ENCODE results near the gene SENP8. TPM values are rescaled to one million over a fixed set of nuclear protein-coding genes. Genes with fewer than 3 reads are reported as not detected.

The SENP8 gene
- total RNA-seq, 1 donor from 2014 or later: 6.1 TPM

DNA sequence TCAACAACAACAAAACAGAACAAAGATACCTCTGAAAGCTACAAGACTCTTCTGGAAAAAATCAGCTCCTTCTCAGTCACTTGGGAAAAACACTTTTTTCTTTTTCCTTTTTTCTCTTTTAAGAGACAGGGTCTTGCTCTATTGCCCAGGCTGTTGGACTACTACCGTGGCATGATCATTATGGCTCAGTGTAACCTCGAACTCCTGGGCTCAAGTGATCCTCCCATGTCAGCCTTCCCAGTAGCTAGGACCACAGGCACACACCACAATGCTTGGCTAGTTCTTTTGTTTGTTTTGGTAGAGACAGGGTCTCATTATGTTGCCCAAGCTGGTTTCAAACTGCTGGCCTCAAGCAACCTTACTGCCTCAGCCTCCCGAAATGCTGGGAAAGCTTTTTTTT lies 13.1 kb upstream of the SENP8 start:
- H3K27me3 Mint-ChIP-seq: no peaks in the 10 kb centered on the region
- peaks cover 19% of the 10 kb centered on the region for H3K4me1 Mint-ChIP-seq (ENCODE audit: unreplicated experiment)
- DNase-seq (ENCODE audit: extremely low spot score, unreplicated experiment): no peak
- peaks cover 4% of the 10 kb centered on the region for H3K36me3 Mint-ChIP-seq
- no peak overlapping the region for H3K27ac Mint-ChIP-seq
- TF ChIP-seq, protein P1, sequence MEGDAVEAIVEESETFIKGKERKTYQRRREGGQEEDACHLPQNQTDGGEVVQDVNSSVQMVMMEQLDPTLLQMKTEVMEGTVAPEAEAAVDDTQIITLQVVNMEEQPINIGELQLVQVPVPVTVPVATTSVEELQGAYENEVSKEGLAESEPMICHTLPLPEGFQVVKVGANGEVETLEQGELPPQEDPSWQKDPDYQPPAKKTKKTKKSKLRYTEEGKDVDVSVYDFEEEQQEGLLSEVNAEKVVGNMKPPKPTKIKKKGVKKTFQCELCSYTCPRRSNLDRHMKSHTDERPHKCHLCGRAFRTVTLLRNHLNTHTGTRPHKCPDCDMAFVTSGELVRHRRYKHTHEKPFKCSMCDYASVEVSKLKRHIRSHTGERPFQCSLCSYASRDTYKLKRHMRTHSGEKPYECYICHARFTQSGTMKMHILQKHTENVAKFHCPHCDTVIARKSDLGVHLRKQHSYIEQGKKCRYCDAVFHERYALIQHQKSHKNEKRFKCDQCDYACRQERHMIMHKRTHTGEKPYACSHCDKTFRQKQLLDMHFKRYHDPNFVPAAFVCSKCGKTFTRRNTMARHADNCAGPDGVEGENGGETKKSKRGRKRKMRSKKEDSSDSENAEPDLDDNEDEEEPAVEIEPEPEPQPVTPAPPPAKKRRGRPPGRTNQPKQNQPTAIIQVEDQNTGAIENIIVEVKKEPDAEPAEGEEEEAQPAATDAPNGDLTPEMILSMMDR (conservative IDR thresholded peaks at IDR 0.05): no peak
- H3K4me3 Mint-ChIP-seq: no peak overlapping the region
- no peaks in the 10 kb centered on the region for H3K9me3 Mint-ChIP-seq

DNA sequence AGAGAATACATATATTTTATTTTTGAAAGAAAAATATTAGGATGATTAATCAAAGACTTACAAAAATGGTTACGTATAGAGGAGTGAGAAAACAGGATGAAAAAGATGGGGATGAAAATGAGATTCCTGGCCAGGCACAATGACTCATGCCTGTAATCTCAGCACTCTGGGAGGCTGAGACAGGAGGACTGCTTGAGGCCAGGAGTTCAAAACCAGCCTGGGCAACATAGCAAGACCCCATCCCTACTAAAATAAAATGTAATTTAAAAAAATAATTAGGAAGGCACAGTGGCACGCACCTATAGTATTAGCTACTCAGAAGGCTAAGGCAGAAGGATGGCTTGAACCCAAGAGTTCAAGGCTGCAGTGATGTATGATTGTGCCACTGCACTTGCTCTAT lies 12.1 kb upstream of the SENP8 start:
- Mint-ChIP-seq H3K9me3 (peaks cover 4% of the 10 kb centered on the region), H3K4me3 (no peak overlapping the region), H3K4me1 (ENCODE audit: unreplicated experiment) (peaks cover 25% of the 10 kb centered on the region), H3K27ac (no peak overlapping the region), H3K27me3 (no peaks in the 10 kb centered on the region), H3K36me3 (peaks cover 7% of the 10 kb centered on the region)
- TF ChIP-seq, protein P1 (conservative IDR thresholded peaks at IDR 0.05): no peak
- no peak for DNase-seq (ENCODE audit: extremely low spot score, unreplicated experiment)

DNA sequence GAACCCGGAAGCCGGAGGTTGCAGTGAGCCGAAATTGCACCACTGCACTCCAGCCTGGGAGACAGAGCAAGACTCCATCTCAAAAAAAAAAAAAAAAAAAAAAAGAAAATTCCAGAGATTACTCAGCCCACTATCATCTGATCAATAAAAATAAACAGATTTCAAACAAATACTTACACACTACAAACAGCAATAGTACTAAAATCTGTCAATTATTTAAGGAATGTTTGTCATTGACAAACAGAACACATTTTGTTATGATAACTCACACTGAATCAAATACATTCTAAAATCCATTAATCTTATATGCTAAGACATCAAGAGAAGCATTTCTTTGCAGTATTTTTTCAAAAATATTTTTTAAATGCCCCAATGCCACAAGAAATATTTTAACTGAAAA lies 7.8 kb upstream of the SENP8 start:
- peak overlapping the region; percentile 57 for H3K27ac Mint-ChIP-seq
- H3K4me1 Mint-ChIP-seq (ENCODE audit: unreplicated experiment): peaks cover 25% of the 10 kb centered on the region
- TF ChIP-seq, protein P1 (conservative IDR thresholded peaks at IDR 0.05): no peak
- peaks cover 4% of the 10 kb centered on the region for H3K9me3 Mint-ChIP-seq
- H3K4me3 Mint-ChIP-seq: no peak overlapping the region
- no peaks in the 10 kb centered on the region for H3K27me3 Mint-ChIP-seq
- peaks cover 7% of the 10 kb centered on the region for H3K36me3 Mint-ChIP-seq
- DNase-seq (ENCODE audit: extremely low spot score, unreplicated experiment): no peak

DNA sequence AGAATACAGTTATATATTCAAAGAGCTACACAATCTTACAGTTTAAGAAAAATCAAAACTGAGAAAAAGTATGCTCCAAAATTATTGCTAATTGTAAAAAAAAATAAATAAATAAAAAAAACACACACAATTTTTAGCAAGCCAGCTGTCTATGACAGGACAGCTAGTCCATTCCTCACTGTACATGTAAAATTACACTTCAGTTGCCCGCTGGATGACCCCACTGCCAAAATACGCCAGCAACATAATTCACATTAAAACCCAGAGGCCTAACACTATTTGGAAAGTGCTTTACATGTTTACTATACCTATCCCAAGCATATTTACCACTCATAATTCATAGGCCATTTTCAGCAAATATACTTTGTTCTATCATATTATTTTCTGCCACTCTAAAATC lies 6.1 kb upstream of the SENP8 start:
- TF ChIP-seq, protein P1 (conservative IDR thresholded peaks at IDR 0.05): no peak

DNA sequence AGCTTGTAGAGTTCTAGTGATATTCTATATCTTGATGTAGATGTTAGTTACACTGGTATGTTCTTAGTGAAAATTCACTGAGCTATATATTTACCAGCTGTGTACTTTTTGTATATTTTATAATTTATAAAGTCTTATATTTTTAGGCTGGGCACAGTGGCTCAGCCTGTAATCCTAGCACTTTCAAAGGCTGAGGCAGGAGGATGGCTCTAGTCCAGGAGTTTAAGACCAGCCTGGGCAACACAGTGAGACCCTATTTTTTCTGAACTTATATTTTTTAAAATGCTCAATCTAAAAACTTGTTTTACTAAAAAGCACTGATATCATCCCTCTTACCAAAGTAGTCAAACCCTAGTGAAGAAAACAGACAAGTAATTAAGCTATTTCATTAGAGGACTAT lies 5.4 kb upstream of the SENP8 start:
- DNase-seq (ENCODE audit: extremely low spot score, unreplicated experiment): no peak
- Mint-ChIP-seq H3K4me1 (ENCODE audit: unreplicated experiment) (peaks cover 35% of the 10 kb centered on the region), H3K27me3 (no peaks in the 10 kb centered on the region)

More for the DNA sequence above, 6.1 kb upstream of the SENP8 start:
- peaks cover 4% of the 10 kb centered on the region for H3K9me3 Mint-ChIP-seq
- peaks cover 35% of the 10 kb centered on the region for H3K4me1 Mint-ChIP-seq (ENCODE audit: unreplicated experiment)
- H3K4me3 Mint-ChIP-seq: no peak overlapping the region
- H3K27me3 Mint-ChIP-seq: no peaks in the 10 kb centered on the region
- H3K36me3 Mint-ChIP-seq: peaks cover 7% of the 10 kb centered on the region
- no peak for DNase-seq (ENCODE audit: extremely low spot score, unreplicated experiment)
- no peak overlapping the region for H3K27ac Mint-ChIP-seq

More for the DNA sequence above, 5.4 kb upstream of the SENP8 start:
- H3K4me3 Mint-ChIP-seq: no peak overlapping the region
- H3K9me3 Mint-ChIP-seq: peaks cover 4% of the 10 kb centered on the region
- H3K36me3 Mint-ChIP-seq: peaks cover 7% of the 10 kb centered on the region
- TF ChIP-seq, protein P1 (conservative IDR thresholded peaks at IDR 0.05): no peak
- no peak overlapping the region for H3K27ac Mint-ChIP-seq
